Stimulated activated naive CD8-positive, alpha-beta T cell treated with anti-CD3 and anti-CD28 coated beads, Interleukin-15, Interleukin-2, amounts not matched to agents 100 U/mL and 50 U/mL, for 24 hours (primary cell): ENCODE data around the gene UMPS.

Source experiments
- ATAC-seq: fragments of 150-1000 bp; cut with Tn5 transposase; one replicate; pipeline ENCODE4 v1.10.0; 2021
- DNase-seq: peaks from one replicate; pipeline ENCODE4 v3.0.0; 2021

Gene UMPS

GRCh38 chr3:124763644-124764358, 33.5 kb downstream of the UMPS start:
- no peak for ATAC-seq
- DNase-seq: no peak

GRCh38 chr3:124764746-124765145, 34.5 kb downstream of the UMPS start:
- ATAC-seq (no peak), DNase-seq (no peak)

- no peak for DNase-seq
- ATAC-seq: no peak
Measured at GRCh38 chr3:124765197-124765840, 35.1 kb downstream of the UMPS start.

- DNase-seq (no peak), ATAC-seq (no peak)
Measured at GRCh38 chr3:124766113-124767095, 36.2 kb downstream of the UMPS start.

GRCh38 chr3:124767264-124767663, 37.0 kb downstream of the UMPS start:
- DNase-seq: no peak
- no peak for ATAC-seq

- DNase-seq (no peak), ATAC-seq (no peak)
Measured at GRCh38 chr3:124767691-124768090, 37.4 kb downstream of the UMPS start.

- DNase-seq (no peak), ATAC-seq (peak; percentile 21)
Measured at GRCh38 chr3:124768812-124769211, 38.6 kb downstream of the UMPS start.

- no peak for DNase-seq
- ATAC-seq: no peak
Measured at GRCh38 chr3:124769462-124769861, 39.2 kb downstream of the UMPS start.

GRCh38 chr3:124770336-124771082, 40.3 kb downstream of the UMPS start:
- no peak for ATAC-seq

GRCh38 chr3:124771083-124771445, 40.8 kb downstream of the UMPS start:
- ATAC-seq: no peak

More at GRCh38 chr3:124770336-124771082, 40.3 kb downstream of the UMPS start:
- DNase-seq: no peak

GRCh38 chr3:124772081-124772831, 42.0 kb downstream of the UMPS start:
- no peak for ATAC-seq
- DNase-seq: no peak

More at GRCh38 chr3:124771083-124771445, 40.8 kb downstream of the UMPS start:
- no peak for DNase-seq

GRCh38 chr3:124773351-124774326, 43.4 kb downstream of the UMPS start:
- no peak for ATAC-seq
- DNase-seq: no peak

- ATAC-seq: no peak
- DNase-seq: no peak
Measured at GRCh38 chr3:124774327-124774718, 44.1 kb downstream of the UMPS start.

- no peak for ATAC-seq
- DNase-seq: no peak
Measured at GRCh38 chr3:124774841-124775402, 44.7 kb downstream of the UMPS start.

- no peak for DNase-seq
- ATAC-seq: no peak
Measured at GRCh38 chr3:124775877-124776276, 45.6 kb downstream of the UMPS start.

GRCh38 chr3:124776856-124777255, 46.6 kb downstream of the UMPS start:
- no peak for ATAC-seq
- no peak for DNase-seq

- no peak for DNase-seq
- no peak for ATAC-seq
Measured at GRCh38 chr3:124777762-124778470, 47.7 kb downstream of the UMPS start.

GRCh38 chr3:124779116-124779515, 48.9 kb downstream of the UMPS start:
- DNase-seq (no peak), ATAC-seq (no peak)

GRCh38 chr3:124779751-124780191, 49.5 kb downstream of the UMPS start:
- ATAC-seq (no peak), DNase-seq (no peak)
